Sigmoid colon (tissue), 4 donors: ENCODE measurements around the gene RNASEL.

Source experiments
- POLR2AphosphoS5 ChIP-seq, 4 donors: sonication (generic); formaldehyde crosslinking; IDR thresholded peaks; one replicate each; pipeline ENCODE4 v1.6.1; 2017; ENCODE audit warnings: antibody characterized with exemption in 4 of 4
- TF ChIP-seq, protein P1 (sequence below), 4 experiments: fragments of 450-650 bp in 3 of 4; fragments of 200-600 bp in 1 of 4; IDR thresholded peaks; one replicate each; pipeline ENCODE4 v1.5.1; 2016 to 2019; ENCODE audit warnings: antibody characterized with exemption in 4 of 4, mild to moderate bottlenecking in 3 of 4, moderate library complexity in 2 of 4

GRCh38 chr1:182611787-182612186 is 22.7 kb upstream of the RNASEL start:
- TF ChIP-seq POLR2AphosphoS5 (IDR thresholded peaks at IDR 0.05), result no peak
- TF ChIP-seq, protein P1, sequence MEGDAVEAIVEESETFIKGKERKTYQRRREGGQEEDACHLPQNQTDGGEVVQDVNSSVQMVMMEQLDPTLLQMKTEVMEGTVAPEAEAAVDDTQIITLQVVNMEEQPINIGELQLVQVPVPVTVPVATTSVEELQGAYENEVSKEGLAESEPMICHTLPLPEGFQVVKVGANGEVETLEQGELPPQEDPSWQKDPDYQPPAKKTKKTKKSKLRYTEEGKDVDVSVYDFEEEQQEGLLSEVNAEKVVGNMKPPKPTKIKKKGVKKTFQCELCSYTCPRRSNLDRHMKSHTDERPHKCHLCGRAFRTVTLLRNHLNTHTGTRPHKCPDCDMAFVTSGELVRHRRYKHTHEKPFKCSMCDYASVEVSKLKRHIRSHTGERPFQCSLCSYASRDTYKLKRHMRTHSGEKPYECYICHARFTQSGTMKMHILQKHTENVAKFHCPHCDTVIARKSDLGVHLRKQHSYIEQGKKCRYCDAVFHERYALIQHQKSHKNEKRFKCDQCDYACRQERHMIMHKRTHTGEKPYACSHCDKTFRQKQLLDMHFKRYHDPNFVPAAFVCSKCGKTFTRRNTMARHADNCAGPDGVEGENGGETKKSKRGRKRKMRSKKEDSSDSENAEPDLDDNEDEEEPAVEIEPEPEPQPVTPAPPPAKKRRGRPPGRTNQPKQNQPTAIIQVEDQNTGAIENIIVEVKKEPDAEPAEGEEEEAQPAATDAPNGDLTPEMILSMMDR (IDR thresholded peaks at IDR 0.05), result no peak
